HG02852 (cell line): ENCODE results near the gene GINS2.

Source experiments
- ATAC-seq: cut with Tn5 transposase; IDR thresholded peaks from one replicate; pipeline ENCODE4 v1.9.1; 2021; ENCODE audit warnings: mild to moderate bottlenecking, moderate library complexity; ENCODE audit not compliant: unreplicated experiment

Gene GINS2

GRCh38 chr16:85655216-85656129 is 33.3 kb downstream of the GINS2 start:
- ATAC-seq: no peak

DNA sequence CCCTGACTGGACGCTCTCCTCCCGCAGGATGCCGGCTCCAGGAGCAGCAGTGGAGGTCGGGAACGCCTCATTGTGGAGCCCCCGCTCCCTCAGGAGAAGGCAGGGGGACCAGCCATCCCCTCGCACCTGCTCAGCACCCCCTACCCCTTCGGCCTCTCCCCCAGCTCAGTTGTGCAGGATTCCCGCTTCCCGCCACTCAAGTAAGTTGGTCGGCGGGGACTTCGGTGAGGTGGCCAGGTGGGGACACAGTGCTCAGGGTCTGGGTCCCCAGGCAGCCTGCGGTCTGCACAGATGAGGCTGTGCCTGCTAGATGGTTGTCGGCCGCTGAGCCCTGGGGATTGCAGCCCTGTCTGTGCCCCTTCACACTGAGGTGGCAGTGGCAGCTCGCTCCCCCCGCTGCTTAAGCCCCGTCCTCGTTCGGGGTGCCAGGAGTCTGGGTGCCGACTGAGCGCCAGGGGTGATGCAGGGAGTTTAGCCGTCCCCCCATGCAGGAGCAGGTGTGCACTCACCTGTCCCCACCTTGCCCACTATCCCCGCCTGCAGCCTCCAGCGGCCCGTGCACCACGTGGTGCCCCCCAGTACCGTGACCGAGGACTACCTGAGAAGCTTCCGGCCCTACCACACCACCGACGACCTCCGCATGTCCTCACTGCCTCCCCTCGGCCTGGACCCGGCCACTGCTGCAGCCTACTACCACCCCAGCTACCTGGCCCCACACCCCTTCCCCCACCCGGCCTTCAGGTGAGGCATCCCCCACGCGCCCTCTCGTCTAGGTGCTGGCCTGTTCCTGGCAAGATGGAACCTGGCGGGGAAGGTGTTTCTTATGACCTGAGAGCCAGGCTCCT is 34.3 kb downstream of the GINS2 start:
- ATAC-seq: no peak

DNA sequence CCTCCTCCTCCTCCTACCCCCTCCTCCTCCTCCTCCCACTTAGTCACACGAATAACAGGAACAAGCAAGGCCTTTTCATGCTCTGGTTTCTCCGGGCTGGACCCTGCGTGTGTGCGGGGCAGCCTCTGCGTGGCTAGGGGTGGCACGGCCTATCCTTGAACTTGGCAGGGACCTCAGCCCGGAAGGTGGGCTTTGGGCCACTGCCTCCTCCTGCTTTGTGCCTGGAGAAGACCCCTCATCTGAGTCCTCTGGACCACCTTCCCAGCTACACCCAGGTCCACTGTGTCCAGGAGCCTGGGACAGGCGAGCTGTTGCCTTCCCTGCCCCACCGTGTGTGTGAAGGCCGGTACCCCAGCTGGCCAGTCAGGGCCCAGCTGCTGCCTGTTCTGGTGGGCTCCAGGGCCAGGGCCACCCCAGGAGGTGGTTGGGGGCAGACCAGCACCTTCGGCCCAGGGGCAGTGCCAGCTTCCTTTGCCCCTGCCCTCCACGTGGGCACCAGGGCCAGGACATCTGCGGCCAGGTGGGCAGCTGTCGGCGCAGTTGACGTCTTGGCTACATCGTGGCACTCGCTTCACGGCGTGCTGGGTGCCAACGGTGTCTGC is 35.4 kb downstream of the GINS2 start:
- ATAC-seq: no peak

DNA sequence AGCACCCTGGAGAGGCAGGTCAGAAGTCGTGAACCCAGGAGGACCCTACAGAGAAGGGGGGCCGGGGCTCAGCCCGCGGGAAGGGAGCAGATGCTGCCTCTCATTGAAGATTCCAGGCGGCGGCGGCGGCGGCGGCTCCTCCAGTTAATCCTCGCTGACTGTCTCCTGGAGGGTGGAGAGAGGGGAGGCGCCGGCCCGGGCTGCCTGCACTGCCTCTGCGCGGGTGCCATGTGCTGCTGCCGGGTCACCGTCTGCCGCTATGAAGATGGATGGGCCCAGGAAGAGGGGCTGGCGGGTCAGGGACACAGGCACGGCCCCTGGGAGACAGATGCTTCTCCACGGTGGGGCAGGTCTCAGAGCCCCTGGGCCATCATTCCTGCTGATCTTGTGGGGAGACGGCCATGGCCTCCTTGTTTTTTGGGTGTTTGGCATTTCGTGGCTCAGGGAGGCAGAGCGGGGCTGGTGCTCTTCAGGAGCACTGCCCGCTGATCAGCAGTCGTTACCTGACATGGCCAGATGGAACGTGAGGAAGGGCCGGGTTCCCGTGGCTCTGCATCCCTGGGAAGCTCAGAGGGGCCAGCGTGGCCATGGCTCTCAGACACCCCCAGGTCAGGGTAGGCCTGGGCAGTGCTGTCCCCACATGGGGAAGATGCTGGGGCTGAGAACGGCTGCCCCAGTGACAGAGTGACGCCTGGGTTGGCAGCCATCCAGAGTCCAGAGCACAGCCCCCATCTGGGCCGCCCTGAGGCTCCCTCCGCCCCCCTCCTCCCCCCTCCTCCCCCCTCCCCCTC is 36.1 kb downstream of the GINS2 start:
- ATAC-seq: no peak

DNA sequence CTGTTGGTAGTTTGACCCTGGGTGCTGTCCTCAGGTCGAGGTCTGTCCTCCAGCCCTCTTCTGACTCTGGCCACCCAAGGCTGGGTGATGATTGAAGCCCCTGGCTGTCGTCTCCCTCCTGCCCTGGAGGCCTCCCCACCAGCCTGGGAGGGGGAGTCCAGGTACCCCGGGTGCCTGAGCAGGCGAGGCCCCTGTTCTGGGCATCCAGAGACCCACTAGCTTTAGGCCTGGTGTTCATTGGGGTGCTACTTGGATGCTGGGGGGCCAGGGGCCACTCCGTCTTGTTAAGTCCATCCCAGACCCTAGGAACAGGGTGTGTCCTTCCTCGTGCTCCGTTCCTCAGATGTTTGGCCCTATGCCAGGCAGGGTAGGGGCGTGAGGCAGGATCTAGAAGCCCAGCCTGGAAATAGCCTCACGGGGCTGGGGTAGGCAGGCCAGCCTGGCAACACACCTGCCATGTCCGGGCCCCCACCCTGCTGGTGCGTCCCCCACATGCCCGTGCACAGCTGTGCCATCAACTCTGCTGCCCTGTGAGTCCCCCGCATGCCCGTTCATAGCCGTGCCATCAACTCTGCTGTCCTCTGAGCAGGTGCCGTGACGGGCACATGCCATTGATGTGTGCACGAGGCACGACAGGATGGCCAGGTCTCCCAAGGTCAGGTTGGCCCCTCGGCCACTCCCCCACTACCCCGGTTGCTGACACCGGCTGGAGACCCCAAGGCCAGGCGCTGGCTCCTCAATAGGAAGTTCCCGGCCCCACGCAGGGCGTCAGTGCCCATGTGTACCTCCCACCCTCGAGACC is 36.9 kb downstream of the GINS2 start:
- no peak for ATAC-seq

DNA sequence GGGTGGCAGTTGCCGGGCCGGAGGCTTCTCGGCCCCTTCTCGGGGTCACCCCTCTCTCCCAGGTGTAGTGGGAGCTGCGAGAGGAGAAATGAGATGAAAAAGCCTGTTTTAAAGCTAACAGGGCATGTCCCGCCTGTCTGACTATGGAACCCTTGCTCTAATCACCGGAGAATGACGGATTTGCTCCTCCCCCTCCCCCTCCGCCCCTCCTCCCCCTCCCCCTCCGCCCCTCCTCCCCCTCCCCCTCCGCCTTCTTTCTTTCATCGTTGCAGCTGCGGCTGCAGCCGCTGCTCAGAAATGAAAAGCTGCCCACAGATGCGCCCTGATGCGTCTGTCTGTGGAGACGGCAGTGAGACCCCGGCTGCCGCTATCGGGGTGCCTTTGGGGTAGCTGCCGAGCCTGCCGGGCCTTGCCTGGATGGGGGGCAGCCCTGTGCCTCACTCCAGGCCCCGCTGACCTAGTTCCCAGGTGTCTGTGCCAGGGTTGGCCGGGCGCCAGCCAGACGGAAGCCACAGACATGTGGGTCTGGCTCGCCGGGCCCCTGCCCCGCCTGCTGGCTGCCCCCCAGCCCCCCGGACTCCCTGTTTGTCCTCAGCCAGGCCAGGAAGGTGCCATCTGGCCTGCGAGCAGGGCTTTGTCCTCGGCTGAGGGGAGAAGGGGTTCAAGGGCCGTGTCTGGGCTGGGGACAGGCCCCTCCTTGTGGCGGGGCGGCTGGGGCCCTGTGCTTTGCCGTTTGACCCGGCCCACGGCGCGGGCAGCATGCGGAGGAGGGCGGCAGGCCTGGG is 37.7 kb downstream of the GINS2 start:
- no peak for ATAC-seq

DNA sequence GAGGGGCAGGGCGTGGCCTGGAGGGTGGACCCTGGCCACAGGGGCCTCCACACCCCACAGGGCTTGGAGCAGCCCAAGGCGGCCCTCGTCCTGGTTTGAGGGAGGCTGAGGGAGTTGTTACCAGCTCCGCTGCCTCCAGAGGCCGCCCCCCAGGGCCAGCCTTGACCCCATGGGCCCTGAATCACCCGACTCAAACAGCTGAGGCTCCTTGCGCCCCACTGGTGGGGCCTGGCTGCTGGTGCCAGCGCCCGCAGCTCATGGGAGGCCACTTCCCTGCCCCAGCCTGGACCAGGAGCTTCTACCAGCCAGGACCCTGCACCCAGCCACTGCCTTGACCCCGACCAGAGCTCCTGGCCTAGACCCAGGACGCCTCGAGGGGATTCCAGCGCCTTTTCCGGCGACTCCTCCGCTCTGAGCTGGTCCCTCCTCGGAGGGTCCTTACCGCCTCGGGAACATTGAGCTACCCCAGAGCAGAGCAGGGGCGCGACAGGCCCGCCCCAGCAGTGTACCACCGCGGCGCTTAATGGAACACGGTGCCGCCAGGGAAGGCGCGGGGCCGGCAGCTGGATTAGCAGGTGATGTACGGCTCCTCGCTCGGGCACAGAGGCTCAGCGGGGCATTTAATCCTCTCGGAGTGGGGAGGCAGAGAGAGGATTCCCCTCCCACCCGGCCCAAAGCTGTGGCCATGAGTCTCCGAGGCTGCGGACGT is 38.5 kb downstream of the GINS2 start:
- no peak for ATAC-seq

DNA sequence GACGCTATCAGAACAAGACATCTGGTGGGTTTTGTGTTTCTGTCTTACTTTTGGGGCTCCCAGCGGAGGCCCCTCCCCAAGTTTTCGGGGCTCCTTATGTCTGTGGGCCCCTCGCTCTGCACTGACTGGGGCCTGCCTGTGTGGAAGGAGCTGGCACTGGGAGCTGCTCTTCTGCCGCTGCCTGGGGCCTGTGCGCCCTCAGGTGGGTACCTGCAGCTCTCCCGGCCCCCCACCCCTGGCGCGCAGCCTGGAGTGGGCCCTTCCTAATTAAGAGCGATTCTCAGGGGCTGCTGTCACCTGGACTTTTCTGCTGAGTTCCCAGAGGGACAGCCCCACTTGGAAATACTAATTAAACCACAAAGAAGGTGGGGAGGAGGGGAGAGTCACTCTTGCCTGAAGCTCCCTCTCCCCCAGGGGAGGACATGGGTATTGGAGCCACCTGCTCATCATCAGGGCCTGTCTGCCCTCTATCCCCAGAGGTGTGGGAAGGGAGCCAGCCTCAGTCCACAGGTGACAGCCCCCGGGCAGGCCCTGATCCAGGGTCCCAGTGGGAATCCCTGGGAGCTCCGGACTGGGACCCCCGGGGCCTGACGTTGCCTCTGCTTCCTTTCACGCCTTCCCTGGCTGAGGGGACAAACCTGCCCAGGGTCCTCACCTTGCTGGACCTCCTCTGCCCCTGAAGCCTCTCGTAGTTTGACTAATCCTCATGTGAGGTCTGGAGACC is 39.2 kb downstream of the GINS2 start:
- ATAC-seq: no peak

- ATAC-seq: no peak
Measured at GRCh38 chr16:85648805-85649204, 39.9 kb downstream of the GINS2 start.

GRCh38 chr16:85648070-85648714 is 40.6 kb downstream of the GINS2 start:
- ATAC-seq: no peak

- no peak for ATAC-seq
Measured at GRCh38 chr16:85646976-85647375, 41.8 kb downstream of the GINS2 start.

DNA sequence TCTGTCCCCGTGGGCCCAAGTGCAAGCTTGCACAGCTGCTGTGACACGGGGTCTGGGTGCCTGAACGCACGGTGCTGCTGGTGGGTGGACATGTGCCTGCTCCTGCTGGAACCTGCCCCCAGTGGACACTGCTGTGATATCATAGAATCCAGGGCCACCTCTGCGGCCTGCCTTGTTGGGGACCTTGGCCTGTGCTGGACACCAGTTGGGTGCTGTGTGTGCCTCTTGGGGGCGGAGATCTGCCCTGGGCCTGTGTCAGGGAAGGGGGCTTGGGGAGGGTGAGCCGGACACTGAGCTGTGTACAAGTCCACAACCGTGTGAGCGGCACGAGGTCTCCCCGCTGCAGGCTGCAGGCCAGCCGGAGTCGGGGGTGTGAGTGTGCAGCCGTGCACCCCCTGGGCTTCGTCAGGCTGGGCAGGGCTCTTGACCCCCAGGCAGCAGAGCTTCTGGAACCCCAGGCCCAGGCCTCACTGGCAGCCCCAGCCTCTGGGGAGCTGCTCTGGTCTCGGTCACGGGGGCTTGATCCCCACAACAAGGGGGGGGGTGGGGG is 42.3 kb downstream of the GINS2 start:
- ATAC-seq: no peak

DNA sequence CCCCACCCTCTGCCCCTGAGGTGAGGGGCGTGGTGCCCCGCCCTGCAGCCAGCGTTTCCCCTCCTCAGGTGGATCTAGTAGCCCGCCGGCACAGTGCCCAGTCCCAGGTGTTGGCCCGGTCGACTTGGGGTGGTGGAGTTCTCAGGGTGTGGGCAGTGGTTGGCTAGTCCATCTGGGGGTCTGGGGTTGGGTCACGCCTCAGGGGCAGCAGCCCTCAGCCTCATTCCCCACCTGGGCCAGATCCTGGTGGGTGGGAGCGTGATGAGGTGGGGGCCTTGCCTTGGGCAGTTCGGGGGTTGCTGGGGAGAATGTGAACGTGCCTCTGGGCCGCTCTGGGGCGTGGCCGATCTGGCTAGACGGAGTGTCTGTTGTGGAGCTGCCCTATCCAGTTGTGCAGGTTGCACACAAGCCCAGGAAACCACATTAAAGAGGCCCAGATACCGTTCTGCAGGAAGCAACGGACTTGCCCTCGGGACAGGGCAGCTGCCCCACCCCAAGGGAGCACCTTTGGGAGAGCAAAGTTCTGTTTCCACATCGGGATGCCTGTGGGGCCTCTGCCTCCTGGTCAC is 43.6 kb downstream of the GINS2 start:
- ATAC-seq: no peak

DNA sequence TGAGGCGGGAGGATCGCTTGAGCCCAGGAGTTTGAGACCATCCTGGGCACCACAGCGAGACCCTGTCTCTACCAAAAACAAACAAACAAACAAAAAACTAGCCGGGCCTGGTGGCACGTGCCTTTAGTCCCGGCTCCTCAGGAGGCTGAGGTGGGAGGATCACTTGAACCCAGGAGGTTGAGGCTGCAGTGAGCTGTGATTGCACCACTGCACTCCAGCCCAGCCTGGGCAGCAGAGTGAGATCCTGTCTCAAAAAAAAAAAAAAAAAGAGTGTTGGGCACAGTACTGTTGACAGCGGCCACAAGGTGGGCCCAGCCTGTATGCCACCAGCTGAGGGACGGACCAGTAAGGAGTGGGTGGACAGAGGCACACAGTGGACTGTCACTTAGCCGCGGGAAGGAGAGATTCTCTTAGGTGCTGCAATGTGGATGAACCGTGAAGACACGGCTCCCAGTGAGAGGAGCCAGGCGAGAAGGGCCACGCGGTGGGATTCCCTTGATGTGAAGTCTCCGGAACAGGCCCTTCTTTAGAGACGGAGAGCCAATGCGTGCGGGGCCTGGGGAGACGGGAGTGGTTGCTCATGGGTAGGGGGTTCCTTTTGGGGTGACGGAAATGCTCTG is 44.6 kb downstream of the GINS2 start:
- ATAC-seq: no peak

- no peak for ATAC-seq
Measured at GRCh38 chr16:85643631-85644030, 45.1 kb downstream of the GINS2 start.

- ATAC-seq: no peak
Measured at GRCh38 chr16:85642762-85643358, 45.9 kb downstream of the GINS2 start.
